Liver (tissue), 3 donors: ENCODE results near the gene GRAMD4.

Source experiments
- ATF3 ChIP-seq: IDR thresholded peaks from 2 replicates; pipeline ENCODE4 v1.6.1; 2016; ENCODE audit warnings: antibody characterized with exemption
- CTCF ChIP-seq: fragments of 150-350 bp; IDR thresholded peaks from 2 replicates; pipeline ENCODE4 v1.5.1; 2017; ENCODE audit warnings: improper control_type of control experiment, low read depth, low read length; ENCODE audit not compliant: missing input control
- EGR1 ChIP-seq, 2 donors: IDR thresholded peaks; 2 replicates each; pipeline ENCODE4 v1.6.1; 2016 to 2018; ENCODE audit warnings: antibody characterized with exemption in 2 of 2, low read depth in 2 of 2
- GABPA ChIP-seq, 2 donors: IDR thresholded peaks in 1 of 2; conservative IDR thresholded peaks in 1 of 2; 2 replicates each; pipeline ENCODE4 v1.6.1; 2016; ENCODE audit warnings: antibody characterized with exemption in 2 of 2, mild to moderate bottlenecking in 1 of 2, moderate library complexity in 1 of 2
- HNF4G ChIP-seq: IDR thresholded peaks from 2 replicates; pipeline ENCODE4 v1.6.1; 2016; ENCODE audit warnings: antibody characterized with exemption
- RAD21 ChIP-seq, 2 donors: IDR thresholded peaks; 2 replicates each; pipeline ENCODE4 v1.6.1; 2016; ENCODE audit warnings: antibody characterized with exemption in 2 of 2, mild to moderate bottlenecking in 2 of 2
- REST ChIP-seq: IDR thresholded peaks from 2 replicates; pipeline ENCODE4 v1.6.1; 2016; ENCODE audit warnings: antibody characterized with exemption, mild to moderate bottlenecking
- SP1 ChIP-seq: IDR thresholded peaks from 2 replicates; pipeline ENCODE4 v1.6.1; 2018; ENCODE audit warnings: antibody characterized with exemption, mild to moderate bottlenecking
- TAF1 ChIP-seq: conservative IDR thresholded peaks from 2 replicates; pipeline ENCODE4 v1.6.1; 2016; ENCODE audit warnings: antibody characterized with exemption, mild to moderate bottlenecking
- TF ChIP-seq, protein P1 (sequence below): IDR thresholded peaks from 2 replicates; pipeline ENCODE4 v1.6.1; 2016; ENCODE audit warnings: antibody characterized with exemption
- TF ChIP-seq, protein P2 (sequence below): IDR thresholded peaks from 2 replicates; pipeline ENCODE4 v1.6.1; 2016; ENCODE audit warnings: antibody characterized with exemption
- donor health status: healthy.
- donor health status: healthy.

- TF ChIP-seq REST (no peak), RAD21 (IDR thresholded peaks at IDR 0.05) (no peak), CTCF (no peak), ATF3 (no peak), HNF4G (no peak), SP1 (no peak), EGR1 (IDR thresholded peaks at IDR 0.05; ENCODE audit: low read depth in 2 of 2) (no peak), TAF1 (no peak), GABPA (IDR thresholded peaks at IDR 0.05 in 1 of 2, conservative IDR thresholded peaks at IDR 0.05 in 1 of 2) (no peak)
- TF ChIP-seq, protein P1, sequence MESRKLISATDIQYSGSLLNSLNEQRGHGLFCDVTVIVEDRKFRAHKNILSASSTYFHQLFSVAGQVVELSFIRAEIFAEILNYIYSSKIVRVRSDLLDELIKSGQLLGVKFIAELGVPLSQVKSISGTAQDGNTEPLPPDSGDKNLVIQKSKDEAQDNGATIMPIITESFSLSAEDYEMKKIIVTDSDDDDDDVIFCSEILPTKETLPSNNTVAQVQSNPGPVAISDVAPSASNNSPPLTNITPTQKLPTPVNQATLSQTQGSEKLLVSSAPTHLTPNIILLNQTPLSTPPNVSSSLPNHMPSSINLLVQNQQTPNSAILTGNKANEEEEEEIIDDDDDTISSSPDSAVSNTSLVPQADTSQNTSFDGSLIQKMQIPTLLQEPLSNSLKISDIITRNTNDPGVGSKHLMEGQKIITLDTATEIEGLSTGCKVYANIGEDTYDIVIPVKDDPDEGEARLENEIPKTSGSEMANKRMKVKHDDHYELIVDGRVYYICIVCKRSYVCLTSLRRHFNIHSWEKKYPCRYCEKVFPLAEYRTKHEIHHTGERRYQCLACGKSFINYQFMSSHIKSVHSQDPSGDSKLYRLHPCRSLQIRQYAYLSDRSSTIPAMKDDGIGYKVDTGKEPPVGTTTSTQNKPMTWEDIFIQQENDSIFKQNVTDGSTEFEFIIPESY: no peak
- TF ChIP-seq, protein P2, sequence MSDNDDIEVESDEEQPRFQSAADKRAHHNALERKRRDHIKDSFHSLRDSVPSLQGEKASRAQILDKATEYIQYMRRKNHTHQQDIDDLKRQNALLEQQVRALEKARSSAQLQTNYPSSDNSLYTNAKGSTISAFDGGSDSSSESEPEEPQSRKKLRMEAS: no peak
These were observed 30.9 kb upstream of the GRAMD4 start for GRCh38 chr22:46589141-46589748.
